HepG2 (cell line): ENCODE data around the gene SRSF4. TPM values are rescaled to one million over a fixed set of nuclear protein-coding genes. Genes with fewer than 3 reads are reported as not detected.

Experiments
- ATAC-seq: fragments of 200-7000 bp; cut with Tn5 transposase; 3 replicates; pipeline ENCODE4 v1.9.1; 2020; ENCODE audit warnings: mild to moderate bottlenecking, moderate library complexity
- BruUV-seq: library from RNA; stranded (reverse); fragments of 400-500 nt; replicated peaks from 2 replicates; lab custom pipeline; 2021; lab: Mats Ljungman, UMichigan
- CTCF ChIA-PET: fragments of 300-600 bp; formaldehyde crosslinking; extraction: SDS; loops from one replicate; lab custom pipeline; 2021; ENCODE audit warnings: low total read pairs, inconsistent platforms, low intra/inter-chr PET ratio; lab: Yijun Ruan, JAX
- POLR2A ChIA-PET: fragments of 350-600 bp; sonication (Branson Sonifier 250); formaldehyde crosslinking; loops from one replicate; lab custom pipeline; 2020; ENCODE audit warnings: antibody characterized with exemption, inconsistent platforms; lab: Yijun Ruan, JAX
- DNase-seq: peaks from one replicate; pipeline ENCODE4 v3.0.0-alpha.2; 2015; ENCODE audit warnings: low spot score
- FAIRE-seq: peaks from 3 replicates; lab custom pipeline; 2011; peaks lifted over from hg19 to GRCh38; lab: Jason Lieb, UNC
- H2AFZ ChIP-seq: one replicate; pipeline ENCODE4 v1.6.1; 2011; ENCODE audit warnings: low read length, inconsistent platforms
- H3K27ac ChIP-seq: fragments of 300-600 bp; 3 replicates; pipeline ENCODE4 v1.8.0; 2011; ENCODE audit warnings: mixed run types, mild to moderate bottlenecking, mixed read lengths, low read length, inconsistent platforms; ENCODE audit not compliant: insufficient read depth; ENCODE audit errors: extremely low read length
- H3K27me3 ChIP-seq, 2 experiments: fragments of 200-600 bp in 1 of 2; 2 replicates in 1 of 2; 3 replicates in 1 of 2; pipeline versions ENCODE4 v1.6.0 to v1.8.0; 2011; ENCODE audit warnings: low read length in 2 of 2, mild to moderate bottlenecking in 2 of 2, moderate library complexity in 2 of 2, inconsistent platforms in 1 of 2; ENCODE audit not compliant: insufficient read depth in 2 of 2, control insufficient read depth in 1 of 2
- H3K36me3 ChIP-seq, 2 experiments: fragments of 200-600 bp in 1 of 2; replicated peaks in 1 of 2; 2 replicates in 1 of 2; 3 replicates in 1 of 2; pipeline versions ENCODE4 v1.5.1 to v1.8.0; 2011; ENCODE audit warnings: low read length in 2 of 2, inconsistent platforms in 1 of 2; ENCODE audit not compliant: insufficient read depth in 2 of 2, control insufficient read depth in 1 of 2
- H3K4me1 ChIP-seq: 2 replicates; pipeline ENCODE4 v1.5.1; 2012; ENCODE audit warnings: low read length, inconsistent platforms; ENCODE audit not compliant: insufficient read depth
- H3K4me2 ChIP-seq: 2 replicates; pipeline ENCODE4 v1.6.0; 2011; ENCODE audit warnings: low read depth, low read length, inconsistent platforms
- H3K4me3 ChIP-seq, 3 experiments: fragments of 200-600 bp in 1 of 3; sonication (generic), shearing (Covaris generic) in 1 of 3; replicated peaks in 1 of 3; 2 replicates each; pipeline ENCODE4 v1.5.1; 2011 to 2016; ENCODE audit warnings: low read length in 3 of 3, inconsistent platforms in 2 of 3, low read depth in 2 of 3, mild to moderate bottlenecking in 2 of 3, control low read depth in 1 of 3, mixed read lengths in 1 of 3; ENCODE audit not compliant: insufficient read depth in 1 of 3
- H3K79me2 ChIP-seq: one replicate; pipeline ENCODE4 v1.6.1; 2011; ENCODE audit warnings: low read length, inconsistent platforms; ENCODE audit not compliant: insufficient read depth
- H3K9ac ChIP-seq: 2 replicates; pipeline ENCODE4 v1.6.0; 2011; ENCODE audit warnings: mild to moderate bottlenecking, low read depth, low read length, inconsistent platforms; ENCODE audit not compliant: insufficient read depth
- H3K9me3 ChIP-seq: 2 replicates; pipeline ENCODE4 v1.5.1; 2012; ENCODE audit warnings: mild to moderate bottlenecking, low read length
- H4K20me1 ChIP-seq: 2 replicates; pipeline ENCODE4 v1.6.0; 2011; ENCODE audit warnings: inconsistent platforms, mild to moderate bottlenecking, low read length, moderate library complexity; ENCODE audit not compliant: insufficient read depth
- ATF3 ChIP-seq: sonication (generic); formaldehyde crosslinking; IDR thresholded peaks from 2 replicates; pipeline ENCODE4 v1.4.0; 2020; ENCODE audit warnings: missing genetic modification reagents
- MYPOP ChIP-seq: sonication (generic); formaldehyde crosslinking; IDR thresholded peaks from 2 replicates; pipeline ENCODE4 v1.8.1; 2023; ENCODE audit warnings: mild to moderate bottlenecking, moderate library complexity, missing genetic modification reagents
- NCOA2 ChIP-seq: sonication (generic); formaldehyde crosslinking; IDR thresholded peaks from 2 replicates; pipeline ENCODE4 v1.8.0; 2022; ENCODE audit warnings: inconsistent platforms
- NFE2L2 ChIP-seq: fragments of 150-350 bp; IDR thresholded peaks from 2 replicates; pipeline ENCODE4 v1.6.1; 2014; ENCODE audit warnings: low read length
- SALL2 ChIP-seq: sonication (generic); formaldehyde crosslinking; IDR thresholded peaks from 2 replicates; pipeline ENCODE4 v1.8.1; 2023; ENCODE audit warnings: mild to moderate bottlenecking, missing genetic modification reagents, inconsistent platforms
- SNAPC5 ChIP-seq: sonication (generic); formaldehyde crosslinking; IDR thresholded peaks from 2 replicates; pipeline ENCODE4 v1.8.1; 2023; ENCODE audit warnings: mild to moderate bottlenecking, missing genetic modification reagents, borderline replicate concordance
- TERF1 ChIP-seq: sonication (generic); formaldehyde crosslinking; IDR thresholded peaks from 2 replicates; pipeline ENCODE4 v1.8.0; 2022; ENCODE audit warnings: mild to moderate bottlenecking, missing genetic modification reagents, moderate library complexity
- TFDP1 ChIP-seq: IDR thresholded peaks from 2 replicates; pipeline ENCODE4 v1.6.1; 2016; ENCODE audit warnings: missing compliant biosample characterization, missing genetic modification reagents, borderline replicate concordance
- U2AF2 ChIP-seq: fragments of 200-400 bp; formaldehyde crosslinking; IDR thresholded peaks from 2 replicates; pipeline ENCODE4 v1.6.1; 2017; ENCODE audit warnings: low read depth, mild to moderate bottlenecking, low read length
- ZNF121 ChIP-seq: sonication (generic); formaldehyde crosslinking; IDR thresholded peaks from 2 replicates; pipeline ENCODE4 v1.5.0; 2020; ENCODE audit warnings: mild to moderate bottlenecking, missing genetic modification reagents
- ZNF549 ChIP-seq: sonication (generic); formaldehyde crosslinking; IDR thresholded peaks from 2 replicates; pipeline ENCODE4 v1.5.0; 2020; ENCODE audit warnings: missing genetic modification reagents
- ZNF562 ChIP-seq: sonication (generic); formaldehyde crosslinking; IDR thresholded peaks from 2 replicates; pipeline ENCODE4 v1.8.0; 2022; ENCODE audit warnings: missing genetic modification reagents, borderline replicate concordance
- ZNF567 ChIP-seq: sonication (generic); formaldehyde crosslinking; IDR thresholded peaks from 2 replicates; pipeline ENCODE4 v1.8.1; 2023; ENCODE audit warnings: mild to moderate bottlenecking, missing genetic modification reagents, borderline replicate concordance
- ZNF800 ChIP-seq: sonication (generic); formaldehyde crosslinking; IDR thresholded peaks from 2 replicates; pipeline ENCODE4 v1.4.0; 2020; ENCODE audit warnings: missing genetic modification reagents
- ZSCAN31 ChIP-seq: sonication (generic); formaldehyde crosslinking; IDR thresholded peaks from 2 replicates; pipeline ENCODE4 v1.5.0; 2020; ENCODE audit warnings: low read depth, mild to moderate bottlenecking, missing genetic modification reagents
- WGBS: methylation state at CpG from one replicate; pipeline ENCODE4 v1.1.6; 2017; ENCODE audit warnings: low lambda C conversion rate; 5-methylcytosine and 5-hydroxymethylcytosine counted together
- in situ Hi-C: cut with HindIII; loops from 2 replicates; pipeline ENCODE4 v1.10.0; 2017; ENCODE audit warnings: low pct_unique_long_range_greater_than_20kb; ENCODE audit not compliant: extremely low pct_ligation_motif_present
- intact Hi-C: fragments of 100-400 bp; cut with micrococcal nuclease; formaldehyde crosslinking; loops from one replicate; pipeline ENCODE4 v1.10.0; 2022; ENCODE audit not compliant: unreplicated experiment
- polyA plus RNA-seq, 8 experiments: library from polyadenylated mRNA; depleted of rRNA in 3 of 8; stranded (reverse) in 7 of 8; unstranded in 1 of 8; fragments of >200 nt; fragmentation: Illumina TruSeq in 4 of 8; extraction: Trizol in 4 of 8; gene quantifications; 2 replicates each; pipeline versions ENCODE4 v1.2.1 to v1.2.3, GENCODE V29; 2011 to 2016; ENCODE audit warnings: low read depth in 4 of 8, missing spikeins in 1 of 8, mixed read lengths in 1 of 8; ENCODE audit not compliant: insufficient read depth in 1 of 8
- total RNA-seq, 5 experiments: library from RNA; depleted of rRNA; stranded (reverse); fragments of >200 nt; fragmentation: Illumina TruSeq; extraction: Trizol; gene quantifications; 2 replicates each; pipeline ENCODE4 v1.2.3, GENCODE V29; 2016; ENCODE audit warnings: low read depth in 1 of 5

SRSF4 gene
- total and polyA plus RNA-seq, 2 of the 13 experiments (the other 11 are each of a cell fraction or from before 2014, with no cell fraction given): 37.7 to 50.9 TPM

- TF ChIP-seq TFDP1 (CRISPR knock-in tag) (0 out of 2 replicates have a peak, but pooled peaks have one; percentile 37), MYPOP (CRISPR knock-in tag) (no peak), NCOA2 (CRISPR knock-in tag) (0 out of 2 replicates have a peak, but pooled peaks have one; percentile 35)
- TF ChIP-seq, all 625 proteins: peak for 75
Measured at GRCh38 chr1:29202584-29203340, 21.1 kb upstream of the SRSF4 start (continued).

GRCh38 chr1:29202053-29202452 lies 20.4 kb upstream of the SRSF4 start:
- no peaks in the 10 kb centered on the region for H3K79me2 ChIP-seq
- no peak overlapping the region for H3K4me3 ChIP-seq
- DNase-seq (no peak), FAIRE-seq (no peak), ATAC-seq (no peak)
- no peak overlapping the region for H3K27ac ChIP-seq
- CTCF ChIA-PET: interaction anchor here (1.8 kb wide), 1 partner anchor 320 kb away, joined by 12 read pairs; no protein-coding TSS in a partner anchor
- no peaks in the 10 kb centered on the region for H3K9me3 ChIP-seq
- no peak overlapping the region for H3K4me2 ChIP-seq
- H3K36me3 ChIP-seq: peaks cover 28 to 60% of the 10 kb centered on the region in 2 experiments
- POLR2A ChIA-PET: interaction anchor here (1.1 to 1.5 kb wide), 3 partner anchors 16 to 320 kb away, joined by 5 to 13 read pairs (median 10); partner anchors contain the start of gene SRSF4
- in situ Hi-C loops (no loop called here), intact Hi-C loops (loop anchor here (5.0 kb wide), 1 partner anchor 170 kb away; no protein-coding TSS in a partner anchor)
- no peaks in the 10 kb centered on the region for H3K27me3 ChIP-seq
- BruUV-seq: no TSS peak
- no peak overlapping the region for H2AFZ ChIP-seq
- H3K9ac ChIP-seq: no peak overlapping the region
- H4K20me1 ChIP-seq: no peaks in the 10 kb centered on the region
- H3K4me1 ChIP-seq: peaks cover 6% of the 10 kb centered on the region
- WGBS: 89% methylated on average over 1 of the region's 1 CpG
- TF ChIP-seq ATF3 (CRISPR knock-in tag) (no peak), SNAPC5 (CRISPR knock-in tag) (no peak), NFE2L2 (no peak), ZNF549 (CRISPR knock-in tag) (no peak), TERF1 (CRISPR knock-in tag) (no peak), ZNF121 (no peak), ZNF562 (CRISPR knock-in tag) (no peak), SALL2 (CRISPR knock-in tag) (no peak), U2AF2 (no peak), ZNF800 (CRISPR knock-in tag) (no peak), ZNF567 (no peak), ZSCAN31 (CRISPR knock-in tag) (no peak)
